Measurements from ENCODE around the gene RNMT.
"Not testable (repeated sequence)": the region's sequence is repeated elsewhere in the genome, so short reads cannot be mapped to it uniquely, and the experiment has no call there.

RNMT gene

GRCh38 chr18:13726232-13726971, at the start of gene RNMT, which contains the start of gene FAM210A:
Gene RNMT, plus strand, starts transcription at chr18:13726673. Its CDS starts 4,845 bp downstream, at chr18:13731518.
Gene FAM210A, minus strand, starts transcription at chr18:13726558. Its CDS starts 44,481 bp downstream, at chr18:13682077.
- H3K4me2 ChIP-seq (ENCODE audit: low read length), result peak within 1 kb of the TSS; percentile 71
- peak within 1 kb of the TSS; percentile 83 for H3K4me3 ChIP-seq (ENCODE audit: low read depth, low read length)
- H3K27me3 ChIP-seq (ENCODE audit: control insufficient read depth, insufficient read depth, low read length), result no peaks in the 10 kb centered on the region
- peaks cover 46% of the 10 kb centered on the region for H3K79me2 ChIP-seq
- H3K4me1 ChIP-seq, result peaks cover 7% of the 10 kb centered on the region
- TF ChIP-seq CTCF (IDR thresholded peaks at IDR 0.05), result no peak
- H3K9ac ChIP-seq, result peak within 1 kb of the TSS; percentile 3
- peak within 1 kb of the TSS; percentile 89 for H2AFZ ChIP-seq
- no peaks in the 10 kb centered on the region for H3K36me3 ChIP-seq (ENCODE audit: control insufficient read depth, insufficient read depth, low read length)
- peak within 1 kb of the TSS; percentile 60 for H3K27ac ChIP-seq
- no peaks in the 10 kb centered on the region for H3K9me3 ChIP-seq (ENCODE audit: control insufficient read depth, low read length)

GRCh38 chr18:13677350-13677749, 49.1 kb upstream of the RNMT start:
- H3K36me3 ChIP-seq (ENCODE audit: control insufficient read depth, insufficient read depth, low read length); H3K79me2 ChIP-seq; H3K9ac ChIP-seq; H3K4me2 ChIP-seq (ENCODE audit: low read length); H2AFZ ChIP-seq; H3K27ac ChIP-seq; H3K9me3 ChIP-seq (ENCODE audit: control insufficient read depth, low read length); H3K4me3 ChIP-seq (ENCODE audit: low read depth, low read length); H3K27me3 ChIP-seq (ENCODE audit: control insufficient read depth, insufficient read depth, low read length); H3K4me1 ChIP-seq: not testable (repeated sequence)

GRCh38 chr18:13680612-13681011, 45.9 kb upstream of the RNMT start:
- Histone ChIP-seq H3K27ac (no peak overlapping the region), H3K9ac (no peak overlapping the region), H3K79me2 (no peaks in the 10 kb centered on the region), H3K36me3 (ENCODE audit: control insufficient read depth, insufficient read depth, low read length) (no peaks in the 10 kb centered on the region), H3K4me2 (ENCODE audit: low read length) (no peak overlapping the region), H2AFZ (no peak overlapping the region), H3K4me3 (ENCODE audit: low read depth, low read length) (no peak overlapping the region), H3K4me1 (no peaks in the 10 kb centered on the region), H3K27me3 (ENCODE audit: control insufficient read depth, insufficient read depth, low read length) (no peaks in the 10 kb centered on the region), H3K9me3 (ENCODE audit: control insufficient read depth, low read length) (no peaks in the 10 kb centered on the region)
- TF ChIP-seq CTCF (IDR thresholded peaks at IDR 0.05), result peak; percentile 11

- no peak for TF ChIP-seq CTCF (IDR thresholded peaks at IDR 0.05)
- Histone ChIP-seq H3K36me3 (ENCODE audit: control insufficient read depth, insufficient read depth, low read length) (no peaks in the 10 kb centered on the region), H3K27ac (no peak overlapping the region), H3K4me3 (ENCODE audit: low read depth, low read length) (no peak overlapping the region), H3K27me3 (ENCODE audit: control insufficient read depth, insufficient read depth, low read length) (no peaks in the 10 kb centered on the region), H3K9me3 (ENCODE audit: control insufficient read depth, low read length) (no peaks in the 10 kb centered on the region), H3K9ac (no peak overlapping the region), H2AFZ (no peak overlapping the region), H3K79me2 (no peaks in the 10 kb centered on the region), H3K4me1 (no peaks in the 10 kb centered on the region), H3K4me2 (ENCODE audit: low read length) (no peak overlapping the region)
These were observed 44.8 kb upstream of the RNMT start for GRCh38 chr18:13681701-13682100.

GRCh38 chr18:13684546-13684945, 41.9 kb upstream of the RNMT start:
- Histone ChIP-seq H3K36me3 (ENCODE audit: control insufficient read depth, insufficient read depth, low read length) (no peaks in the 10 kb centered on the region), H3K4me2 (ENCODE audit: low read length) (no peak overlapping the region), H3K4me1 (no peaks in the 10 kb centered on the region), H3K27ac (no peak overlapping the region), H3K4me3 (ENCODE audit: low read depth, low read length) (no peak overlapping the region), H3K9ac (no peak overlapping the region), H3K79me2 (peaks cover 8% of the 10 kb centered on the region), H3K9me3 (ENCODE audit: control insufficient read depth, low read length) (no peaks in the 10 kb centered on the region), H3K27me3 (ENCODE audit: control insufficient read depth, insufficient read depth, low read length) (no peaks in the 10 kb centered on the region), H2AFZ (no peak overlapping the region)
- TF ChIP-seq CTCF (IDR thresholded peaks at IDR 0.05), result no peak
